ENCODE data around the gene CCDC77.

CCDC77 gene

DNA sequence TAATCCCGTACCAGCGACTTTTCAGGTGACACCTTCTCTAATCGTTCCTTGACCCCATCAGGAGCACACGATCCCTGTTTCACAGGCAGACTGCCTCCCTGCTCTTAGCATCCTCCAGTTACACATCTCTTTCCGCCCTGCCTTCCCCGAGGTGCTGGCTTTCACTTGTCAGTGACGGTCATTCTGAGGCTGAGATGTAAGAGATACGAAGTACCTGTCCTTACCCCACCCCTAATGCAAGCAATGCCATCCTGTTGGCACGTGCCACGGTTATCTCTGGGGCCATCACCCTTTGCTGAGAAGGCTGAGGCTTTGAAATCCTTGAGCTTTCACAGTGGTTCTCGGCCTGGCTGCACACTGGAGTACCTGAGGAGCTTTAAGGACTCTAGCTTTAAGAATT is 82.7 kb downstream of the CCDC77 start:
- DNase-seq, result no peak

DNA sequence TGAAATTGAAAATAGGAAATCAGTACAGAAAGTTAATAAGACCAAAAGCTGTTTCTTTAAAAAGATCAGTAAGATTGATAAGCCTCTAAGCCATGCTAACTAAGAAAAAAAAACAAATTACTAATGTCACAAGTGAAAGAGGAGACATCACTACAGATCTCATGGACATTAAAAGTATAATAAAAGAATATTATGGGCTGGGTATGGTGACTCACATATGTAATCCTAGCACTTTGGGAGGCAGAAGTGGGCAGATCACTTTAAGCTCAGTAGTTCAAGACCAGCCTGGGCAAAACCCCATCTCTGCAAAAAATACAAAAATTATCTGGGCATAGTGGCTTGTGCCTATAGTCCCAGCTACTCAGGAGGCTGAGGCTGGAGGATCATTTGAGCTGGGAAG is 88.8 kb downstream of the CCDC77 start:
- no peak for DNase-seq

Measured in fibroblast of skin of right biceps (primary cell).